ENCODE measurements around the gene ACBD6. TPM values are rescaled to one million over a fixed set of nuclear protein-coding genes. Genes with fewer than 3 reads are reported as not detected.

ACBD6 gene
- total and polyA plus RNA-seq, 2 of the 4 experiments (the other 2 are of a cell fraction): 52.5 to 59.1 TPM

GRCh38 chr1:180376253-180376652 is 126.1 kb downstream of the ACBD6 start:
- H3K79me1 ChIP-seq (ENCODE audit: low read depth in 1 of 2, low read length in 2 of 2): peaks cover 14 to 32% of the 10 kb centered on the region in 2 experiments; a peak in 3 of 4 replicates
- POLR2A ChIA-PET (ENCODE audit: unreplicated experiment): no interaction called here
- H2AK9ac ChIP-seq (replicated peaks; ENCODE audit: low read depth, low read length, poor library complexity): no peak overlapping the region
- H4K8ac ChIP-seq (ENCODE audit: low read depth in 2 of 2, low read length in 2 of 2): no peak overlapping the region
- H3K27me3 ChIP-seq (ENCODE audit: control insufficient read depth, insufficient read depth, low read length): no peaks in the 10 kb centered on the region
- H4K20me1 ChIP-seq (ENCODE audit: insufficient read depth, low read length): peaks cover 9% of the 10 kb centered on the region; the same call in 1 of the 2 replicates
- CTCF ChIA-PET: no interaction called here
- H2AK5ac ChIP-seq (ENCODE audit: low read depth, low read length): no peak overlapping the region
- ATAC-seq (ENCODE audit: low read depth) (no peak), DNase-seq (no peak)
- dilution Hi-C loops (cut with HindIII; ENCODE audit: low sequenced_read_pairs, unreplicated experiment) (no loop called here), intact Hi-C loops (cut with micrococcal nuclease) (no loop called here), in situ Hi-C loops (cut with MboI; ENCODE audit: low sequenced_read_pairs) (no loop called here)
- H3K4ac ChIP-seq (ENCODE audit: low read depth, low read length): no peak overlapping the region
- no peak overlapping the region for H2BK20ac ChIP-seq (ENCODE audit: low read depth, low read length)
- no peak overlapping the region for H3K56ac ChIP-seq (ENCODE audit: extremely low read depth, insufficient read depth, low read length)
- no TSS peak for BruUV-seq (replicated peaks)
- H4K5ac ChIP-seq (ENCODE audit: low read depth, low read length): no peak overlapping the region
- H3K9ac ChIP-seq (ENCODE audit: low read depth, low read length): no peak overlapping the region
- no CpG with 5 or more reads among the region's 1 CpG for WGBS, 2 experiments (ENCODE audit: extremely low coverage in 2 of 2, insufficient read length in 1 of 2)
- no peak overlapping the region for H3K4me2 ChIP-seq (ENCODE audit: low read depth, low read length)
- H2AFZ ChIP-seq (replicated peaks; ENCODE audit: low read length, poor library complexity): no peak overlapping the region
- no peak overlapping the region for H3K23ac ChIP-seq (ENCODE audit: low read depth, low read length)
- no peaks in the 10 kb centered on the region for H3K4me1 ChIP-seq (ENCODE audit: control insufficient read depth, insufficient read depth, low read length)
- H3K9me1 ChIP-seq (ENCODE audit: insufficient read depth, low read length): no peaks in the 10 kb centered on the region
- H4K91ac ChIP-seq (ENCODE audit: insufficient read depth, low read depth, low read length): no peak overlapping the region
- no peak overlapping the region for H3K18ac ChIP-seq (ENCODE audit: low read depth, low read length)
- H3K36me3 ChIP-seq (ENCODE audit: control insufficient read depth, insufficient read depth, low read length): peaks cover 3% of the 10 kb centered on the region; the same call in 1 of the 2 replicates
- H3K14ac ChIP-seq (replicated peaks; ENCODE audit: low read depth, low read length): no peak overlapping the region
- no peak overlapping the region for H3K4me3 ChIP-seq (ENCODE audit: insufficient read depth, low read depth, low read length)
- no peak overlapping the region for H3K27ac ChIP-seq (ENCODE audit: insufficient read depth, low read length)
- H3K9me3 ChIP-seq (ENCODE audit: control insufficient read depth, insufficient read depth, low read length): peaks cover 14% of the 10 kb centered on the region
- no peak overlapping the region for H2BK15ac ChIP-seq (ENCODE audit: low read depth, low read length)
- TF ChIP-seq USF2 (IDR thresholded peaks at IDR 0.05; ENCODE audit: low read depth, low read length): no peak
- TF ChIP-seq MAFK (IDR thresholded peaks at IDR 0.05; ENCODE audit: low read depth, low read length): no peak
- TF ChIP-seq FOS (IDR thresholded peaks at IDR 0.05; ENCODE audit: low read depth, low read length): no peak
- no peak for TF ChIP-seq CTCF (conservative IDR thresholded peaks at IDR 0.05; ENCODE audit: low read depth, low read length)
- TF ChIP-seq MXI1 (IDR thresholded peaks at IDR 0.05; ENCODE audit: borderline replicate concordance, low read depth, low read length): no peak
- no peak for TF ChIP-seq RCOR1 (IDR thresholded peaks at IDR 0.05; ENCODE audit: insufficient replicate concordance, low read length)
- TF ChIP-seq MAZ (IDR thresholded peaks at IDR 0.05; ENCODE audit: borderline replicate concordance, low read depth, low read length): no peak
- TF ChIP-seq CHD1 (IDR thresholded peaks at IDR 0.05; ENCODE audit: low read depth, low read length): no peak
- TF ChIP-seq RAD21 (IDR thresholded peaks at IDR 0.05; ENCODE audit: low read length): no peak
- no peak overlapping the region for H2BK120ac ChIP-seq (ENCODE audit: low read depth, low read length)
- H2BK5ac ChIP-seq (ENCODE audit: low read depth, low read length, poor library complexity, severe bottlenecking): no peak overlapping the region
